ENCODE data around the gene ADISSP.

Gene ADISSP

DNA sequence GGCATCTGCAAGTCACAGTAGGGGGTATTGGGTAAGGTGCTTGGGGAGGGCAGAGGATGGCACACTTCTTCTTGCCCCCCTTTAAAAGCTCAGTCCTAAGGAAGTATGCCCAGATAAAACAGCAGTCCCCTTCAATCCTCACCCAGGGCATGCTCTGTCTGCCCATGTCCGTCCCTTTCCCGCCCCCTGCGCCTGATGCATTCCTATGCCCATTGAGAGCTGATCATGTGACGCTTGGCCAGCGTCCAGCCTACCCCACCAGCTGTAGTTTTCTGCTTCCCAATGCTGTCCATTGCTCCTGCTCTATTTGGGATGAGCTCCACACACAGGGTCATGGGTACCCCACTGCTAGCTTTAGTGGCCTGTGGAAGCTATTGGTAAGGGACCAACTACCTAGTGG, 63.5 kb downstream of the ADISSP start:
- no peak for FAIRE-seq
- no peak for DNase-seq (ENCODE audit: insufficient read length, low spot score)
- TF ChIP-seq POLR2A (IDR thresholded peaks at IDR 0.05; ENCODE audit: low read depth, low read length): no peak
- TF ChIP-seq POLR2AphosphoS5 (IDR thresholded peaks at IDR 0.05; ENCODE audit: low read depth, low read length): no peak
- TF ChIP-seq SPI1 (IDR thresholded peaks at IDR 0.05; ENCODE audit: low read depth, low read length): no peak
- TF ChIP-seq POU2F2 (IDR thresholded peaks at IDR 0.05; ENCODE audit: low read depth, low read length): no peak
- TF ChIP-seq PAX5 (IDR thresholded peaks at IDR 0.05; ENCODE audit: insufficient read depth, low read length, severe bottlenecking): no peak
- no peak for TF ChIP-seq TAF1 (IDR thresholded peaks at IDR 0.05; ENCODE audit: low read depth, low read length)
